ENCODE measurements around the gene CCL22.
A peak's percentile ranks its signal among the peaks of the same experiment; 100 is the strongest.
"Not testable (repeated sequence)": the region's sequence is repeated elsewhere in the genome, so short reads cannot be mapped to it uniquely, and the experiment has no call there.

Gene CCL22, protein sequence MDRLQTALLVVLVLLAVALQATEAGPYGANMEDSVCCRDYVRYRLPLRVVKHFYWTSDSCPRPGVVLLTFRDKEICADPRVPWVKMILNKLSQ

DNA sequence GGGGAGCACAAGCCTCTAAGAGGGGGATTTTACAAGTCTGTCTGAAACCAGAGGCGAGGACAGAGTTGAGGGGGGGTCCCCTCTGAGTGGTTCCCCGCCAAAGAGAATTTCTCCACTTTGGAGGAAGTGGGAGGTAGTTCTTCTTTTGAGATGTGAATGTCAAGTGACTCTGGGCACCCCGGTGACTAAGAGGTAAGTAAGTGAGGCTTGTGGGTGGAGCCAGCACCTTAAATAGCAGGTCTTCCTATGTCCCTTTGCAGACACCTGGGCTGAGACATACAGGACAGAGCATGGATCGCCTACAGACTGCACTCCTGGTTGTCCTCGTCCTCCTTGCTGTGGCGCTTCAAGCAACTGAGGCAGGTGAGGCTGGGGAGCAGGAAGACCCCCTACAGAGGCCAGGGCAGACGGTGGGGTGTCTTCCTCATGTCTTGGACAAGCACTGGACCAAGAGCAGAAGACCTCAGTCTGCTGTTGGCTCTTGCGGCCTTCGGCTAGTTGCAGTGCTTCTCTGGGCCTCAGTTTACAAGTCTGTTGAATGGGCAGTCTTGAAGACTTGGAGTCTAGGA lies at the start of gene CCL22:
Gene CCL22 (plus strand): TSS at position 257 of the 569 bp plus-strand sequence. CDS start 34 bp downstream, at position 291.
- no peak for DNase-seq (ENCODE audit: low spot score)

DNA sequence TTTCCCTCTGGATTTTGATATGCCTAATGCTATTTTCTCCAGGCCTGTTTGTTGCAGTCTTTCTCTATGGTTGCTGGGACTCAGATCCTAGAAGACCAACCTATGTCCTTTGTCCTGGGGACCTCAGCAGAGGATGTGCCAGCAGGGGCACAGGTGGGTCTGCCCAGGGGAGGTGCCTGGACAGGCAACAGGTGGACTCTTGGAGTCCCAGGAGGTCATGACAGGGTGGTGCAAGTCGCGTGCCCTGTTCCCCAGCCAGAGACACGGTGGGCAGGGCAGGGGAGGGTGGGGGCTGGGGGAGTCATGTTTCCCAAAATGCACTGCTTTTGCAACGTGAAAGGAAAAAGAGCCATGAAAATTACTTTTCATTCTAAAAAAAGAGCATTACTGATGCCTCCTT lies 47.8 kb upstream of the CCL22 start:
- no peak for DNase-seq (ENCODE audit: low spot score)

DNA sequence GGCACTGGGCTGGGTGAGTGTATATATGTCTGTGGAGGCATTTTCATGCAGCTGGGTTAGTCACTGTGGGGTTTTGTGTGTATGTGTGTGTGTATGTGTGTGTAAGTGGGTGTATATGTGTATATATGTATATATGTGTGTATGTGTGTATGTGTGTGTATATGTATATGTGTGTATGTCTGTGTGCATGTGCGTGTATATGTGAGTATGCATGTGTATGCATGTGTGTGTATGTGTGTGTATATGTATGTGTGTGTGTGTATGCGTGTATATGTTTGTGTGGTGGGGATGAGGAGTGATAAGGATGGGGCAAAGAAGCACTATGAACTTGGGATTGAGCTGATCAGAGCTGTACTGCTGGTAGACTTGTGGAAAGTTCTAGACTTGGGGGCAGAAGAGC lies 45.1 kb upstream of the CCL22 start:
- DNase-seq (ENCODE audit: low spot score) = no peak

DNA sequence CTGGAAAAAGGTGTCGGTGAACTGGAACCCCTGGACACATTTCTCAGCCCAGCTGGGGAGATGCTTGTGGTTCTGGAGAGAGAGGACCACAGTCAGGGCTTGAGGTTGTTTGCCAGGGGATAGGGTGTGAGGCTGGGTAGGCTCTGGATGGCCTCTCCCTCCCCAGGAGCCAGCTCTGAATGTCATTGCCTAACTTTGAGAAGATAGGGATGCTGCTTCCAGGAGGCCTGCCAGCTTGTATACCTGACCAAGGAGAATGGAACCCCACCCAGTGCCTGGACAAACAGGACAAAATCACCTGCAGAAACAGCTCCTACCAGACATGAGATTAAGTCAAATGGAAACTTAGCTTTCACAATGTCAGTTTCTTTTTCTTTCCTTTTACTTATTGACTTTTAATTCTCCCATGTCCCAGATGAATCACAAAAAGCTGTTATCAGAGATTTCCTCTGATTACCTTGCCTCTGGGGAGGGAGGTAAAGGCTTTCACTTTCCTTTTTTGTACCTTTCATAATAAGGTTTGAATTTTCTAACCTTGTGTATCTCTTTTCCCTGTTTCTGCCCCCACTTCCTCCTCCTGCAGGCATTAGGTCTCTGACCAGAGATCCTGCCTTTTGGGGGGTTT lies 44.3 kb upstream of the CCL22 start:
- no peak for DNase-seq (ENCODE audit: low spot score)

DNA sequence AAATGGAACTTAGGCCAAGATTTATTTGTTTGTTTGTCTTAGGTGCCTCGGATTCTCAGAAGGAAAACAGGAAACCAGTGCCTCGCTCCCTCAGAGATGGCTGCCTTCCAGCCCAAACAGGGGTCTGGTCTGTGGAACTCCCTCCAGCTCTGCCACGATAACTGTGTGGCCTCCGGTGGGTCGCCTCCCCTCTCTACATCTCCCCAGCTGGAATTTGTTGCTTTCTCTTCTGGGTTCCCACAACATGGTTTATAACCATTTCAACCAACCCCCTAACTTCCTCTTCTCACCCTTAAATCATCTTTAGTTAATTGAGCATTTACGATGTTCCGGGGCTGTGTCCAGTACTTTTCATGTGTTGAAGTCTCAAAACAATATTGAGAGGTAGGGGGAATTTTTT lies 43.2 kb upstream of the CCL22 start:
- no peak for DNase-seq (ENCODE audit: low spot score)

DNA sequence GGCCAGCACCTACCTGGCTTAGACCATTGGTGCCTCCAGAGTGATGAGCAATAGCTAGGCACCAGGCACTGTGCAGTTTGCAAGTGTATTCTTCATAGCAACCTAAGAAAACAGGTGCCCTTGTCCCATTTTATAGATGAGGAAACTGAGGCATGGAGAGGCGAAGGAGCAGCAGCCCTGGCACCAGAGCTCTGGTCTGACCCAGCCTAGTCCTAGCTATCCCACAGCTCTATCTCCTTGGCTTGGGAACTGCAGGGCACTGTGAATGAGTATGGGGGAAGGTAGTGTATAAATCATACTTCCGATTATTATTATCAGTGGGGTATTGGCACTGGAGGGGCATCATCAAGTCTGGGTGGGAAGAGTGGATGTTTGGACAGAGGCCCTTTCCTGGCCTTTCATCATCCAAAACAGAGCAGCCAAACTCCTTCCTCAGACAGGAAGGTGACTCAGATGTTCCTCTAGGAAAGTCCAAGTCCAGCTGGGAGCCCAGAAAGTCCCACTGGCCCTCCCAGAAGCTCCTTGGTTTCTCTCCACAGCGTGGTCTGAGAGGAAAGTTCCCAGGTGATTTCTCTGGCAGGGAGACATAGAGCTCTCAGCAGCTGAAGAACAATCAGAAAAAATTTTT lies 42.1 kb upstream of the CCL22 start:
- no peak for DNase-seq (ENCODE audit: low spot score)

DNA sequence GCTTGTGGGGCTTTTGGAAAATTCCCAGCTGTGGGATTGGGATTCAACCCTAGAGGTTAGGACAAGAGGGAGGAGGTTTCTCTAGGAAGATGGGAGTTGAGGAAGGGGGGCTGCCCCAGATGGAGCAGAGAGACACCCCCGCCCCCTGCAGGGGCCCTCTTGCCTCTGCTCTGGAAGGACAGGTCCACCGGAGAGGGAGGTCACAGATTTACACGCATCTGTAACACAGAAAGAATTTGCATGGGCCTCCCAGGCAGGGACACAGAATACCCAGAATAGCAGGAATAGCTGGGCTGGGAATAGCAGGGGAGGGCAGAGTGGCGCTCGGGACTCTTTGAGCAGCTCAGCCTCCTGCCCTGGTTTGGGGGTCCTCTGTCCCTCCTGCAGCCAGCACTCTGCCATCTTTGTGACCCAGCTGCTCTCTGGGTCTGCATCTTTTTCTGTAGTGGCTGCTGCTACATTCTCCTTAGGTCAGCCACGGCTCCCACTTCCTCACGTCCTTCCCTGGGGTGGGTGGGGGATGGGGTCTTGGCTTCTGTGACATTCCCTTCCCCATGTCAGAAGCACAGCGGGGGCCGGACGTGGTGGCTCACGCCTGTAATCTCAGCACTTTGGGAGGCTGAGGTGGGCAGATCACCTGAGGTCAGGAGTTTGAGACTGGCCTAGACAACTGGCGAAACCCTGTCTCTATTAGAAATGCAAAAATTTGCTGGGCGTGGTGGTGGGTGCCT lies 40.2 kb upstream of the CCL22 start:
- DNase-seq (ENCODE audit: low spot score) = no peak

DNA sequence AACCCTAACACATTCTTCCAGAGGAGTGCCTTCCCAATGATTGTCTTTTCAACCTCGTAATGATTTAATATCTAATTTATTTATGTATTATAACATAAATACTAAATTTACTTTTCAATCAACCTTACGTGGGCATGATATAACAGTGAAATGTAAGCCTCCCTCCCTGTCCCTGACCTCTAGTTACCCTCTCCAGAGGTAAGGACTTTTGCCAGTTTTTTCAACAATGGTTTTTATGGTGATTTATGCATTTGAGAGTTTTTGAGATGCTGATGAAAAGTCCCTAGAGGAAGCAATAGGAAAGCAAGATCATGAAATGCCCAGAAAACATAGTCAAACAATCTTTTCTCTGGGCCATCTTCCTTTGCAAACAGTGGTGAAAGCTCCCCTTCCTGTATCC lies 38.9 kb upstream of the CCL22 start:
- DNase-seq (ENCODE audit: low spot score) = no peak

DNA sequence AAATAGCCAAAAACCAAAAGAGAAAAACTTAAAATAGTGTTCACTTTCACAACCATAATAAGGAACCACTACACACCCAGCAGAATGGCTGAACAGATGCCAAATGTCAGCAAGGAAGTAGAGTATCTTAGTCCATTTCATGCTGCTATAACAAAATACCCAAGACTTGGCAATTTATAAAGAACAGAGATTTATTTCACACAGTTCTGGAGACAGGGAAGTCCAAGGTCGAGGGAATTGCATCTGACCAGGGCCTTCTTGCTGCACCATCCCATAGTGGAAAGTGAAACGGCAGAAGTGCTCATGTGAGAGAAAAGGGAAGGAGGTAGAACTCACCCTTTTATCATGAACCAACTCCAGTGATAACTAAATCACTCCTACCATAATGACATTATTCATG lies 33.8 kb upstream of the CCL22 start:
- DNase-seq (ENCODE audit: low spot score) = no peak

DNA sequence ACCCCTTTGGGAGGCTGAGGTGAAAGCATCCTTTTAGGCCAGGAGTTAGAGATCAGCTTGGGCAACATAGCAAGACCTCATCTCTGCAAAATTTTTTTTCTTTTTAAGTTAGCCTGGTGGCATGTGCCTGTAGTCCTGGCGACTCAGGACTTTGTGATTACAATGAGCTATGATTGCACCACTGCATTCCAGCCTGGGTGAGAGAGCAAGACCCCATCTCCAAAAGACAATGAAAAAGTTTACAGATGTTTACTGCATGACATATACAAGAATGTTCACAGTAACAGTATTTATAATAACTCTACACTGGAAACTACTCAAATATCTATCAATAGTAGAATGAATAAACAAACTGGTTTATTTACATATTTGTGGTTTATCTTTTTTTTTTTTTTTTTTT lies 33.1 kb upstream of the CCL22 start:
- DNase-seq (ENCODE audit: low spot score) = no peak

DNA sequence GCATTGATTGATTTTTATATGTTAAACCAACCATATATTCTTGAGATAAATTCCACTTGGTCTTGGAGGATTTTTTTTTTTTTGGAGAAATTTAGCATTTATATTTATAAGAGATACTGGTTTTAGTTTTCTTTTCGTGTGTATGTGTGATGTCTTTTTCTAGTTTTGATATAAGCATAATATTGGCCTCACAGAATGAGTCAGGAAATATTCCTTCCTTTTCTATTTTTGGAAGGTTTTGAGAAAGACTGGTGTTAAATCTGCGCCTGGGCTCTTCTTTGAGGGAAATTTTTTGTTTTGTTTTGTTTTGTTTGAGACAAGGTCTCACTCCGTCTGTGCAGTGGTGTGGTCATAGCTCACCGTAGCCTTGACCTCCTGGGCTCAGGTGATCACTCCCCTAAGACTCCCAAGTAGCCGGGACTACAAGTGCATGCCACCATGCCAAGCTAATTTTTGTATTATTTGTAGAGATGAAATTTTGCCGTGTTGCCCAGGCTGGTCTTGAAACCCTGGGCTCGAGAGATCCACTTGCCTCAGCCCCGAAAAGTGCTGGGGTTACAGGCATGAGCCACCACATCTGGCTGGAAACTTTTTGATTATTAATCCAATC lies 28.8 kb upstream of the CCL22 start:
- DNase-seq (ENCODE audit: low spot score) = no peak

DNA sequence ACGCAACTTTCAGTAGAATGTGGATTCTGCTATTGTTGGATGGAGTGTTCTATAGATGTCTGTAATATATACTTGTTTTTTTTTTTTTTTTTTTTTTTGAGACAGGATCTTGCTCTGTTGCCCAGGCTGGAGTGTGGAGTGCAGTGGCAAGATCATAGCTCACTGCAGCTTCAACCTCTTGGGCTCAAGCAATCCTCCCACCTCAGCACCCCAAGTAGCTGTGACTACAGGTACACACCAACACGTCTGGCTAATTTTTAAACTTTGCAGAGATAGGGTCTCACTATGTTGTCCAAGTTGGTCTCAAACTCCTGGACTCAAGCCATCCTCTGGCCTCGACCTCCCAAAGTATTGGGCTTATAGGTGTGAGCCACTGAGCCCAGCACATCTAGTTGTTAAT lies 27.2 kb upstream of the CCL22 start:
- DNase-seq (ENCODE audit: low spot score) = no peak

DNA sequence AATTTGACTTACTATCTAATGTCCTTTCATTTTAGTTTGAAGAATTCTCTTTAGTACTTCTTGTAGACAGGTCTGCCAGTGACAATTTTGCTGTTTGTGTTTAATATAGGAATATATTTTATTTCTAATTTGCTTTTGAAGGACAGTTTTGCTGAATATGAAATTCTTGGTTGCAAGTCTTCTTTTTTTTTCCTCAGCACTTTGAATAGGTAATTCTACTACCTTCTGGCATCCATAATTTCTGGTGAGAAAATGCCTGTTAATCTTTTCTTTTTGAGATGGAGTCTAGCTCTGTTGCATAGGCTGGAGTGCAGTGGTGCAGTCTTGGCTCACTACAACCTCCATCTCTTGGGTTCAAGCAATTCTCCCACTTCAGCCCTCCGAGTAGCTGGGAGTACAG lies 25.2 kb upstream of the CCL22 start:
- no peak for DNase-seq (ENCODE audit: low spot score)

DNA sequence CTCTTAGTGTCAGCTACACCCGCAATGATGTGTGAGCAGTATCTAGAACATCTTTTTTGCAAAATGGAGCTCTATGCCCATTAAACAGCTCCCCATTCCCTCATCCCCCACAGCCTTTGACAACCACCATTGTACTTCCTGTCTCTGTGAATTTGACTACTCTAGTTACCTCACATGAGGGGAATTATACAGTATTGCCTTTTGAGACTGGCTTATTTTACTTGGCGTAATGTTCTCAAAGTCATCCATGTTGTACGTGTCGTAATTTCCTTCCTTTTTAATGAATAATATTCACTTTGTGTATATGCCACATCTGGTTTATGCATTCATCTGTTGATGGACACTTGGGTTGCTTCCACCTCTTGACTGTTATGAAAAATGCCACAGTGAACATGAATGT lies 23.2 kb upstream of the CCL22 start:
- DNase-seq (ENCODE audit: low spot score) = no peak

DNA sequence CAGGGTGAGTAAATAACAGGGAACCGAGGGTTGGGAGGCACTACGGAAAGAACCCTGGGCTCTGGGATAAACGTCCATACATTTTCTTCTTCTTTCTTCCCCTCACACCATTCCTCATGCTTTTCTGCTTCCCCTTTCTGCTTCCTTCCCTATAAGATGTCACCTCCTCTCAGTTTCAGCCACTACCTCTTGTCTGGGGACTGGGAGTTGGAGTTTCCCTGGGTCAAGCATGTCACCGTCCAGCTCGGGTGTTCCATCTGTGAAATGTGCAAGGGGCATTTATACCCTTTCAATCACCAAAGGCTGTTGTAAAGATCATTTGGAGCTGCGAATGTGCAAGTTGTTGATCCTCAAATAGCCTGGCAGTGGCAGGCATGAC lies 17.5 kb upstream of the CCL22 start:
- peak; percentile 31 for DNase-seq (ENCODE audit: low spot score)

DNA sequence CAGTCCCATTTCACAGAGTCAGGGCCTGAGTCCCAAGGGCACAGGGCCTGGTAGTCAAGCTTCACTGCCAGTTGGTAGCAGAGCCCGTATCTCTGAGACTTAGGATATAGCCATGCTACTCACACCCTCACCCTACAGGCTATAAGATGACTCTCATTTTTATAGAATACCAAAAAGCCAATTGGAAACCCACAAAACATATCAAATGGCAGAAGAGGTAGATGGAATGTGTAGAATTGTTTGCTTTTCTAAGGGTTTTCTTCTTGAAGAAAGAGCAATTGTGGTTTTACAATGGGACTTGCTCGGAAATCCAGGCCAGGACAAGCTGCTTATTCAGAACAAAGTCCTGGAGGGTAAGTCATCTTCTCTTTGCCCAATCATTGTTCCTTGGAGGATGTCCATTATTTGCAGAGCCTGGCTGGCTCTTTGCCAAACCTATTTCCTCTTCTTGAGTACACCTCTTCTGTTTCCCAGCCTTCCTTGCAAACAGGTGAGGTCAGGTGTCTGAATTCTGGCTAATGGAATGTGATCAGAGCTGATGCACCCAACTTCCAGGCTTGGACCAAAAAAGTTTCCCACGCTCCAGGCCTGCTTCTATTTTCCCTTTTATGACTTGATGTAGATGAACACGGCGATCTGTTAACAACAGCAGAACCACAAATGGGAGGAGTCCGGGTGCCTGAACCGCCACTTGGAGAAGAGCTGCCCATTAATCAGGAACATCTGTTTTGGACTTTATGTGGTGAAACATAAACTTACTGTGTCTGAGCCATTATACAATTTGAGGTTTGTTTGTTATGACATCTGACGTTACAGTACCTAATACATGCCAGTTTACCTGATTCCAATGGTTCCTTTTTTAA lies 16.9 kb upstream of the CCL22 start:
- DNase-seq (ENCODE audit: low spot score) = no peak

DNA sequence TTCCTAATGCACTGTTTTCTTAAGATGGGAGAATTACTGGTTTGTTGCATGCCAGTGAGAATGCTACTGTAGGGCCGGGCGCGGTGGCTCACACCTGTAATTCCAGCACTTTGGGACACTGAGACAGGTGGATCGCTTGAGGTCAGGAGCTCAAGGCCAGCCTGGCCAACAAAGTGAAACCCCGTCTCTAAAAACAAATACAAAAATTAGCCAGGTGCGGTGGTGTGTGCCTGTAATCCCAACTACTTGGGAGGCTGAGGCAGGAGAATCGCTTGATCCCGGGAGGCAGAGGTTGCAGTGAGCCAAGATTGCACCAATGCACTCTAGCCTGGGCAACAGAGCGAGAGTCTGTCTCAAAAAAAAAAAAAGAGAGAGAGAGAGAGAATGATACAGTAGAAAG lies 16.0 kb upstream of the CCL22 start:
- not testable (repeated sequence) for DNase-seq (ENCODE audit: low spot score)

DNA sequence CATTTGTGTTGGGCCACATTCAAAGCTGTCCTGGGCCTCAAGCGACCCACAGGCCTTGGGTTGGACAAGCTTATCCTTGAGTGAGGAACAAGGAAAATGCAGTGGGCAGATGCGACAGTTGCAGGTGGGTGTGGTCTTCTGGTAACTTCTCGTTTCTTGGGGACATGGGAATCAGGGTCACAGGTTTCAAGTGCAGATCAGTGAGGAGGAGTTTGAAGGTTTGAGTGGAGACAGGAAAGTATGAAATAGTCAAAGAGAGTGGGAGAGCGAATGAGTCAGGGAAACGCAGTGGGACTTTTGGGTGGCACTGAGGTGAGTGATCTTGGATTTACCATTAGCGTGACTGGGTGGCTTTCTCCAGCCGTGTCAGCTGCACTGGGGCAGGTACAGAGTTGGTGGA lies 15.4 kb upstream of the CCL22 start:
- DNase-seq (ENCODE audit: low spot score) = no peak

DNA sequence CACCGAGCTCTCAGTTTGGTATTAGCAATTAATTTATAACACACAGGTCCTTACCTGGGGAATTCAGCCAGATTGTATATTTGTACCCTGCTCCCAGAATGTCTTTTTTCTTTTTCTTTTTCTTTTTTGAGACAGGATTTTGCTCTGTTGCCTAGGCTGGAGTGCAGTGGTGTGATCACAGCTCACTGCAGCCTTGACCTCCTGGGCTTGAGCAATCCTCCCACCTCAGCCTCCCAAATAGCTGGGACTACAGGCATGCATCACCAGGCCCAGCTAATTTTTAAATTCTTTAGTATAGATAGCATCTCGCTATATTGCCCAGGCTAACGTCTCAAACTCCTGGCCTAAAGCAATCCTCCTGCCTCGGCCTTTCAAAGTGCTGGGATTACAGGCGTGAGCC lies 14.5 kb upstream of the CCL22 start:
- not testable (repeated sequence) for DNase-seq (ENCODE audit: low spot score)

DNA sequence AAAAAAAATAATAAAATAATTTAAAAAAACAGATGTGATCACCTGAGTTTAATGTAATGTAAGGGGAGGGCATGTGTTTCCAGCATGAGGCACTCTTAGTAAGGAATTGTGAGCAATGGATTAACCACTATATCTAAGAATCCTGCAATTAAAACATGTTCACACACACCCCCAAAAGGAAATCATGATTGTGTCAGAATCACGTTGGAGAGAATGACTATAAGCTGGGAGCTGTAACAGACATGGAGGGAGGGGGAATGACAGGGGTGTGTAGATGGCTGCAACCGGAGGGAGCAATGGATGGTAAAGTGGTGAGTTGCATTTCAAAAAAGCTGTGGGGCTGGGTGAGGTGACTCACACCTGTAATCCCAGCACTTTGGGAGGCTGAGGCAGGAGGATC lies 13.6 kb upstream of the CCL22 start:
- DNase-seq (ENCODE audit: low spot score) = no peak

DNA sequence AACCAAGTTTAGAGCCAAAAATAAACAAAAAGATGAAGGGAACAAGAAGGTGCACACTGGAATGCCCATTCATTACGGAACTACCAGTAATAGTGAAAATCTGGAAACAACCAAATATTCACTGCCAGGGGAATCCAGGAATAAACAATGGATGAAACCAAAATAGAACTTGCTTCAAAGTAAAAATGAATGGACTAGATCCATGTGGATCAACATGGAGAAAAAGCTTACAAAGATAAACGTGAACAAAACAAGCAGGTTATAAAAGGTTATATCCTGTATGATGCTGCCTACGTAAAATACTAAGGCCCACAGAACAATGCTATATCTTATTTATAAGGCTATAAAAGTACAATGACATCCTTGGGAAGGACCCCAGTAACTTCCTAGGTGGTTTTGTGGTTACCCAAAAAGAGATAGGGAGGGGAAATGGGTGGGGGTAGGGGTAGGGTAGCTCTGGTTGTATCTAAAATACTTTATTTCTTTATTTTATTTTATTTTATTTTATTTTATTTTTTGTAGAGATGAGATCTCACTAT lies 12.8 kb upstream of the CCL22 start:
- no peak for DNase-seq (ENCODE audit: low spot score)

Measured in Ammon's horn (tissue), 1 donor.